B cell (primary cell): Measurements from ENCODE around the gene CALCOCO1. TPM values are rescaled to one million over a fixed set of nuclear protein-coding genes. Genes with fewer than 3 reads are reported as not detected.

Experiments
- ATAC-seq: fragments of 200-7000 bp; cut with Tn5 transposase; one replicate; pipeline ENCODE4 v1.10.0; 2021; ENCODE audit warnings: low read depth, mild to moderate bottlenecking, moderate number of reproducible peaks, moderate library complexity
- CTCF ChIA-PET: fragments of 350-600 bp; sonication (Branson Sonifier 250); formaldehyde crosslinking; loops from one replicate; lab custom pipeline; 2021; ENCODE audit warnings: antibody characterized with exemption, inconsistent platforms; lab: Charles Lee
- POLR2A ChIA-PET: fragments of 350-600 bp; sonication (Branson Sonifier 250); formaldehyde crosslinking; loops from one replicate; lab custom pipeline; 2021; ENCODE audit warnings: antibody characterized with exemption; lab: Charles Lee
- DNase-seq: peaks from one replicate; pipeline ENCODE4 v3.0.0; 2013
- H2AFZ ChIP-seq: 2 replicates; pipeline ENCODE4 v1.6.1; 2012; ENCODE audit warnings: mild to moderate bottlenecking, low read depth, low read length; ENCODE audit not compliant: insufficient read depth, poor library complexity, severe bottlenecking
- H3K27ac ChIP-seq, 2 donors: 1 replicate in 1 of 2; 2 replicates in 1 of 2; pipeline ENCODE4 v1.5.1; 2012 to 2013; ENCODE audit warnings: low read length in 2 of 2, mild to moderate bottlenecking in 2 of 2, moderate library complexity in 1 of 2
- H3K27me3 ChIP-seq, 4 experiments: fragments of 200-600 bp in 1 of 4; sonication (generic) in 1 of 4; replicated peaks in 1 of 4; 1 replicate in 2 of 4; 2 replicates in 2 of 4; pipeline versions ENCODE4 v1.6.1 to v1.7.0; 2013 to 2016; ENCODE audit warnings: low read length in 3 of 4, mild to moderate bottlenecking in 2 of 4, mixed read lengths in 1 of 4, moderate library complexity in 1 of 4; ENCODE audit not compliant: insufficient read depth in 4 of 4, control insufficient read depth in 3 of 4; ENCODE audit errors: control extremely low read depth in 1 of 4
- H3K36me3 ChIP-seq, 2 experiments: replicated peaks in 1 of 2; 1 replicate in 1 of 2; 2 replicates in 1 of 2; pipeline versions ENCODE4 v1.6.1 to v1.7.1; 2013; ENCODE audit warnings: low read length in 1 of 2; ENCODE audit not compliant: insufficient read depth in 2 of 2, control insufficient read depth in 1 of 2; ENCODE audit errors: control extremely low read depth in 1 of 2, extremely low read depth in 1 of 2
- H3K4me1 ChIP-seq, 2 donors: fragments of 200-600 bp in 1 of 2; sonication (generic) in 1 of 2; 1 replicate in 1 of 2; 2 replicates in 1 of 2; pipeline versions ENCODE4 v1.5.1 to v1.6.1; 2013 to 2017; ENCODE audit warnings: low read length in 2 of 2; ENCODE audit not compliant: control insufficient read depth in 2 of 2, insufficient read depth in 2 of 2
- H3K4me2 ChIP-seq: replicated peaks from 2 replicates; pipeline ENCODE3; 2012; ENCODE audit warnings: mild to moderate bottlenecking, low read depth, low read length; ENCODE audit not compliant: poor library complexity, severe bottlenecking
- H3K4me3 ChIP-seq, 5 experiments: fragments of 200-600 bp in 1 of 5; sonication (generic) in 1 of 5; 1 replicate in 3 of 5; 2 replicates in 2 of 5; pipeline versions ENCODE4 v1.5.1 to v1.7.0; 2011 to 2016; ENCODE audit warnings: low read length in 4 of 5, mild to moderate bottlenecking in 4 of 5, low read depth in 2 of 5, control low read depth in 1 of 5, moderate library complexity in 1 of 5; ENCODE audit not compliant: insufficient read depth in 1 of 5; ENCODE audit errors: control extremely low read depth in 1 of 5, extremely low read depth in 1 of 5
- H3K79me2 ChIP-seq: fragments of 200-600 bp; sonication (generic); one replicate; pipeline ENCODE4 v1.6.0; 2016; ENCODE audit warnings: low read length; ENCODE audit not compliant: control insufficient read depth, insufficient read depth
- H3K9ac ChIP-seq: fragments of 200-600 bp; sonication (generic); 2 replicates; pipeline ENCODE4 v1.6.1; 2017; ENCODE audit warnings: mild to moderate bottlenecking, low read length, moderate library complexity
- H3K9me3 ChIP-seq, 3 donors: one replicate each; pipeline versions ENCODE4 v1.6.1 to v1.7.1; 2013; ENCODE audit warnings: low read length in 2 of 3; ENCODE audit not compliant: control insufficient read depth in 2 of 3, insufficient read depth in 1 of 3; ENCODE audit errors: control extremely low read depth in 1 of 3
- H4K20me1 ChIP-seq: 2 replicates; pipeline ENCODE4 v1.6.0; 2012; ENCODE audit warnings: mild to moderate bottlenecking, low read length; ENCODE audit not compliant: insufficient read depth, control insufficient read depth, poor library complexity, severe bottlenecking
- H3K27ac Mint-ChIP-seq: one replicate; pipeline ENCODE4 v1.8.0; 2021; ENCODE audit warnings: mixed read lengths
- H3K27me3 Mint-ChIP-seq: one replicate; pipeline ENCODE4 v1.8.0; 2021; ENCODE audit warnings: mixed read lengths
- H3K4me1 Mint-ChIP-seq: one replicate; pipeline ENCODE4 v1.8.0; 2021; ENCODE audit warnings: mixed read lengths
- H3K4me3 Mint-ChIP-seq: one replicate; pipeline ENCODE4 v1.8.0; 2021; ENCODE audit warnings: mixed read lengths
- H3K9me3 Mint-ChIP-seq: one replicate; pipeline ENCODE4 v1.8.0; 2022; ENCODE audit warnings: mixed read lengths; ENCODE audit not compliant: insufficient read depth
- CTCF ChIP-seq: fragments of 200-600 bp; IDR thresholded peaks from one replicate; pipeline ENCODE4 v1.8.0; 2022; ENCODE audit warnings: antibody characterized with exemption, mild to moderate bottlenecking
- EZH2 ChIP-seq: IDR thresholded peaks from 2 replicates; pipeline ENCODE4 v1.6.1; 2012; ENCODE audit warnings: borderline replicate concordance, low read depth, mild to moderate bottlenecking, moderate library complexity, low read length; ENCODE audit not compliant: insufficient read depth, poor library complexity, severe bottlenecking
- WGBS: methylation state at CpG from one replicate; pipeline ENCODE4 v1.1.5; 2013; ENCODE audit warnings: missing lambda C conversion rate; ENCODE audit not compliant: insufficient coverage; 5-methylcytosine and 5-hydroxymethylcytosine counted together
- intact Hi-C: fragments of 100-400 bp; cut with micrococcal nuclease; formaldehyde crosslinking; loops from one replicate; pipeline ENCODE4 v1.10.0; 2022
- polyA plus RNA-seq: library from polyadenylated mRNA; depleted of rRNA; stranded (reverse); fragments of >200 nt; gene quantifications from 2 replicates; pipeline ENCODE4 v1.2.3, GENCODE V29; 2012
- total RNA-seq, 2 donors: library from RNA; stranded (reverse); fragments of 120-200 nt in 1 of 2; gene quantifications; 1 replicate in 1 of 2; 2 replicates in 1 of 2; pipeline versions ENCODE4 v1.2.3 to v1.2.4, GENCODE V29; 2013 to 2022

CALCOCO1 gene
- total and polyA plus RNA-seq, 2 donors (not counting 1 experiment from before 2014, with no cell fraction given): 169 to 179 TPM

DNA sequence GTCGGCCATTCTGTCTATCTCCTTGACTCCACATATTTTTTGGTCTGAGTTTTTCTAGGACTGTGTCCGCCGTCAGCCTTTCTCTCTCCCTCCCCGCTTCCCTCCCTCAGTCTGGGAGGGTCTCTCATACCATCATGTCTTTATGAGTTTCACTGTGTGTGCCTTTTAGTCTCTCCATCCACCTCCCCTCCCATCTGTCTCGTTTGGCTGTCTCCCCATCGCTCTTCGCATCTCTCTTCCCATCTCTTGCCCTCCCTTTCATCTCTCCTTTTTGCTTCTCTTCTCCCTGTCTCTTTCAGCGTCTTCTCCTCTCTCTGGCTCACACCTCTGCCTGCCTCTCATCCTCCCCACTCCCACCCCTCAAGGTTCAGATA lies 31.5 kb upstream of the CALCOCO1 start:
- H4K20me1 ChIP-seq: no peaks in the 10 kb centered on the region
- H3K4me1 ChIP-seq: peaks cover 38 to 46% of the 10 kb centered on the region in 2 donors
- H3K4me3 ChIP-seq: no peak overlapping the region
- H3K27ac Mint-ChIP-seq: no peak overlapping the region
- no peaks in the 10 kb centered on the region for H3K9me3 Mint-ChIP-seq
- H3K79me2 ChIP-seq: no peaks in the 10 kb centered on the region
- H2AFZ ChIP-seq: no peak overlapping the region
- peaks cover 20% of the 10 kb centered on the region for H3K4me1 Mint-ChIP-seq
- 72% methylated on average over 8 of the region's 8 CpGs for WGBS
- peaks cover 45% of the 10 kb centered on the region for H3K27me3 Mint-ChIP-seq
- no peak for DNase-seq
- no peak overlapping the region for H3K4me3 Mint-ChIP-seq
- no peak for TF ChIP-seq EZH2
- TF ChIP-seq CTCF: no peak
- ATAC-seq: no peak
- H3K9ac ChIP-seq: no peak overlapping the region
- no peaks in the 10 kb centered on the region for H3K9me3 ChIP-seq
- ChIA-PET CTCF (interaction anchor here (12.0 kb wide), 1 partner anchor 16 kb away, joined by 191 read pairs; no protein-coding TSS in a partner anchor), POLR2A (no interaction called here)
- peaks cover 0 to 45% (median 15%) of the 10 kb centered on the region in 4 experiments for H3K27me3 ChIP-seq
- intact Hi-C loops: loop anchor here (10.0 kb wide), 1 partner anchor 754 kb away; the partner anchor contains the start of gene EIF4B
- H3K4me2 ChIP-seq: no peak overlapping the region
- no peak overlapping the region for H3K27ac ChIP-seq
- H3K36me3 ChIP-seq: no peaks in the 10 kb centered on the region

DNA sequence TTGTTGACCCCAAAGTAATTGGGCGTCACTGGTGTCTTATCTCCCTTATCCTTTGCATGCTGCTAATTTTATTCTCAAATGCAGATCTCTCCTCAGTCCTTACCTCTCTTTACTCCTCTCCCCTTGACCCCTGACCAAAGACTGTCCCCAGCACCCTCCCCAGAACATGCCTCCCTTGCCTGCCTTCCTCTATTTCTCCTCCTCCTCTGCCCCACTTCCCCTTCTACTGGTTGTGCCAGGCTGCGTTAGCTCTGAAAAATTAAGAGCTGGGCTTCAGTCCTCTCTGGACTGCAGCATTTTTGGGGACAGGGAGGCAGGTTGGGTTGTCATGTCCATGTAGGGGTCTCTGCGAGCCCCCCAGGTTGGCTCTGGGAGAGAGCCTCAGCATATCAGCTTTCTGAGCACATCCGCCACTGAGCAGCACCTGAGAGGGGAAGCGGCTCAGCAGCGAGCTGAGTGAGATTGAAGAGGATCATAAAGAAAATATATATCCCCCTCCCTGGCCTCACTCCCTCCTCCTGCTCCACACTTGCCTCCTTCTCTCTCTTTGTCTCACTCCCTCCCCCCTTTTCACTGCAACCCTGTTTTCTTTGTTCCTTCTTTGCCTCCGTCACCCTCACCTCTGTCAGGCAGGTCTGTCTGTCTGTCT lies 31.0 kb upstream of the CALCOCO1 start:
- Histone ChIP-seq H3K4me3 (no peak overlapping the region), H3K9me3 (no peaks in the 10 kb centered on the region), H3K4me1 (peaks cover 43 to 51% of the 10 kb centered on the region in 2 donors), H3K79me2 (no peaks in the 10 kb centered on the region), H3K9ac (no peak overlapping the region), H3K36me3 (no peaks in the 10 kb centered on the region), H3K27me3 (peaks cover 0 to 40% (median 12%) of the 10 kb centered on the region in 4 experiments), H3K27ac (no peak overlapping the region), H4K20me1 (no peaks in the 10 kb centered on the region), H2AFZ (no peak overlapping the region), H3K4me2 (no peak overlapping the region)
- intact Hi-C loops: loop anchor here (10.0 kb wide), 1 partner anchor 753 kb away; the partner anchor contains the start of gene EIF4B
- peaks cover 20% of the 10 kb centered on the region for H3K4me1 Mint-ChIP-seq
- TF ChIP-seq EZH2 (no peak), CTCF (no peak)
- 57% methylated on average over 3 of the region's 7 CpGs for WGBS
- DNase-seq (peak; percentile 16), ATAC-seq (no peak)
- POLR2A ChIA-PET: no interaction called here
- H3K27me3 Mint-ChIP-seq: peaks cover 39% of the 10 kb centered on the region
- H3K4me3 Mint-ChIP-seq: no peak overlapping the region
- no peaks in the 10 kb centered on the region for H3K9me3 Mint-ChIP-seq
- no peak overlapping the region for H3K27ac Mint-ChIP-seq
- CTCF ChIA-PET: interaction anchor here (1.3 to 12.0 kb wide), 4 partner anchors 16 to 165 kb away, joined by 3 to 191 read pairs (median 6); no protein-coding TSS in a partner anchor
